PFSK-1 (cell line): Measurements from ENCODE around the gene UBXN2A.

Source experiments
- POLR2AphosphoS5 ChIP-seq: IDR thresholded peaks from 2 replicates; pipeline ENCODE4 v1.6.1; 2012; ENCODE audit warnings: low read depth, mild to moderate bottlenecking, control low read depth, low read length, moderate library complexity
- TAF1 ChIP-seq: IDR thresholded peaks from 2 replicates; pipeline ENCODE4 v1.6.1; 2012; ENCODE audit warnings: low read length, control low read depth, borderline replicate concordance; ENCODE audit not compliant: insufficient read depth

- TF ChIP-seq POLR2AphosphoS5 (no peak), TAF1 (no peak)
These were observed 21.3 kb upstream of the UBXN2A start for GRCh38 chr2:23918837-23919489.
